ENCODE results near the gene CNTN6.

The CNTN6 gene

DNA sequence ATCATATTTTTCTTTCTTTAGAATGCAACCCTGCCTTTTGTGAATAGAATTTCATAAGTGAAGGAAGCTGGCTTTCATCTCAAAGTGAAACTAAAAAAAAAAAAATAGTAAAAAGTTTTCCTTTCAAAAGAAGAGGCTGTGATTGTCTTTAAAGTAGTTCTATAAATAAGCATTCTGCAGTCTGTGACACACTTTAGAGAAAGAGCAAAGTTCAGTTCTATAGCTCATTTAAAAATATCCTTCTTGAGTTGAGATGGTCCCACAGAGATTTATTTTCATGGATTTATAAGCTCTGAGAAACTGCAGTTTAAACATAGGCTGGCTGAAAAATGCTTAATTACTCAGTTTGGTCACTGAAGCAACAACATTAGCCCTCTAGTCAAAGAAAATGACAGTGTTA lies 36.1 kb upstream of the CNTN6 start:
- CTCF ChIA-PET: interaction anchor here (0.6 kb wide), 2 partner anchors 107 to 348 kb away, joined by 3 to 4 read pairs; no protein-coding TSS in a partner anchor
- TF ChIP-seq TCF7L2 (IDR thresholded peaks at IDR 0.05; ENCODE audit: borderline replicate concordance, low read depth, low read length): no peak
- TF ChIP-seq GFI1B (tag by site-specific recombination; IDR thresholded peaks at IDR 0.05): no peak
- no peak for TF ChIP-seq ZXDB (tag by site-specific recombination; IDR thresholded peaks at IDR 0.05)
- TF ChIP-seq HOXD13 (CRISPR knock-in tag; IDR thresholded peaks at IDR 0.05; ENCODE audit: borderline replicate concordance): no peak
- TF ChIP-seq HOXC10 (CRISPR knock-in tag; IDR thresholded peaks at IDR 0.05): no peak
- TF ChIP-seq ZFP3 (tag by site-specific recombination; IDR thresholded peaks at IDR 0.05; ENCODE audit: low read depth): no peak
- TF ChIP-seq, protein P1, sequence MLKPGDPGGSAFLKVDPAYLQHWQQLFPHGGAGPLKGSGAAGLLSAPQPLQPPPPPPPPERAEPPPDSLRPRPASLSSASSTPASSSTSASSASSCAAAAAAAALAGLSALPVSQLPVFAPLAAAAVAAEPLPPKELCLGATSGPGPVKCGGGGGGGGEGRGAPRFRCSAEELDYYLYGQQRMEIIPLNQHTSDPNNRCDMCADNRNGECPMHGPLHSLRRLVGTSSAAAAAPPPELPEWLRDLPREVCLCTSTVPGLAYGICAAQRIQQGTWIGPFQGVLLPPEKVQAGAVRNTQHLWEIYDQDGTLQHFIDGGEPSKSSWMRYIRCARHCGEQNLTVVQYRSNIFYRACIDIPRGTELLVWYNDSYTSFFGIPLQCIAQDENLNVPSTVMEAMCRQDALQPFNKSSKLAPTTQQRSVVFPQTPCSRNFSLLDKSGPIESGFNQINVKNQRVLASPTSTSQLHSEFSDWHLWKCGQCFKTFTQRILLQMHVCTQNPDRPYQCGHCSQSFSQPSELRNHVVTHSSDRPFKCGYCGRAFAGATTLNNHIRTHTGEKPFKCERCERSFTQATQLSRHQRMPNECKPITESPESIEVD (tag by site-specific recombination; IDR thresholded peaks at IDR 0.05): no peak
- no peak for TF ChIP-seq ZNF155 (tag by site-specific recombination; IDR thresholded peaks at IDR 0.05)
- no peak for TF ChIP-seq ZNF302 (tag by site-specific recombination; IDR thresholded peaks at IDR 0.05; ENCODE audit: low read depth)
- TF ChIP-seq ZNF19 (tag by site-specific recombination; IDR thresholded peaks at IDR 0.05; ENCODE audit: low read depth): no peak
- TF ChIP-seq ZNF585B (tag by site-specific recombination; IDR thresholded peaks at IDR 0.05): no peak
- no peak for TF ChIP-seq ZEB2 (tag by site-specific recombination; IDR thresholded peaks at IDR 0.05)
- TF ChIP-seq ZNF549 (tag by site-specific recombination; IDR thresholded peaks at IDR 0.05): no peak
- POLR2A ChIA-PET: no interaction called here
- Histone ChIP-seq H3K9me3 (ENCODE audit: control insufficient read depth, insufficient read depth, low read depth, low read length) (no peaks in the 10 kb centered on the region), H3K27ac (ENCODE audit: extremely low read depth, low read depth, low read length) (no peak overlapping the region), H3K4me1 (ENCODE audit: control insufficient read depth, insufficient read depth, low read length) (no peaks in the 10 kb centered on the region), H3K36me3 (ENCODE audit: control insufficient read depth in 2 of 2, insufficient read depth in 1 of 2, low read length in 2 of 2) (no peaks in the 10 kb centered on the region), H3K4me3 (ENCODE audit: low read depth, low read length) (no peak overlapping the region)

DNA sequence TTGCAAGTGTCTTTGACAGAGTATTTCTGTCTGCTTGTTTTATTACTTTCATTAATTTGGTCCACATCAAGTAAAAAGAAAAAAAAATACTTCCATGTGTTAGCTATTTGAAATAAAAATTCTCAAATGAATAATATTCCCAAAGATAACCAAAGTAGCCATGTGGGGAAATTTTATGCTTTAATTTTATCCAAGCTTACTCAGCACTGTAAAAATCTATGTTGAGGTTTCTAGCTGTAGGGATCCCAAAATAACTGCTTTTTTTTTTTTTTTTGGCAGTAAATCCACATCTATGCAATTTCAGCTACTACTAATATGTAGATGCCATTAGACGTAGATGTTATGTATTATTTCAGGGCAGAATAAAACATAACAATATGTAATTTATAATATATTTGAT lies 35.4 kb upstream of the CNTN6 start:
- POLR2A ChIA-PET: no interaction called here
- Histone ChIP-seq H3K9me3 (ENCODE audit: control insufficient read depth, insufficient read depth, low read depth, low read length) (no peaks in the 10 kb centered on the region), H3K27ac (ENCODE audit: extremely low read depth, low read depth, low read length) (no peak overlapping the region), H3K4me1 (ENCODE audit: control insufficient read depth, insufficient read depth, low read length) (no peaks in the 10 kb centered on the region), H3K4me3 (ENCODE audit: low read depth, low read length) (no peak overlapping the region), H3K36me3 (ENCODE audit: control insufficient read depth in 2 of 2, insufficient read depth in 1 of 2, low read length in 2 of 2) (no peaks in the 10 kb centered on the region)
- CTCF ChIA-PET: interaction anchor here (0.6 kb wide), 2 partner anchors 41 to 348 kb away, joined by 4 to 6 read pairs; no protein-coding TSS in a partner anchor
- TF ChIP-seq ZNF433 (tag by site-specific recombination; IDR thresholded peaks at IDR 0.05; ENCODE audit: low read depth) (no peak), ZNF571 (tag by site-specific recombination; IDR thresholded peaks at IDR 0.05) (no peak), ZNF555 (tag by site-specific recombination; conservative IDR thresholded peaks at IDR 0.05) (no peak), MEIS1 (CRISPR knock-in tag; IDR thresholded peaks at IDR 0.05; ENCODE audit: borderline replicate concordance) (no peak), GLIS1 (tag by site-specific recombination; IDR thresholded peaks at IDR 0.05) (no peak), YY1 (tag by site-specific recombination; IDR thresholded peaks at IDR 0.05) (no peak), ZNF521 (tag by site-specific recombination; IDR thresholded peaks at IDR 0.05) (no peak)
- TF ChIP-seq, protein P2, sequence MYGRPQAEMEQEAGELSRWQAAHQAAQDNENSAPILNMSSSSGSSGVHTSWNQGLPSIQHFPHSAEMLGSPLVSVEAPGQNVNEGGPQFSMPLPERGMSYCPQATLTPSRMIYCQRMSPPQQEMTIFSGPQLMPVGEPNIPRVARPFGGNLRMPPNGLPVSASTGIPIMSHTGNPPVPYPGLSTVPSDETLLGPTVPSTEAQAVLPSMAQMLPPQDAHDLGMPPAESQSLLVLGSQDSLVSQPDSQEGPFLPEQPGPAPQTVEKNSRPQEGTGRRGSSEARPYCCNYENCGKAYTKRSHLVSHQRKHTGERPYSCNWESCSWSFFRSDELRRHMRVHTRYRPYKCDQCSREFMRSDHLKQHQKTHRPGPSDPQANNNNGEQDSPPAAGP (tag by site-specific recombination; IDR thresholded peaks at IDR 0.05): no peak
- TF ChIP-seq, protein P3, sequence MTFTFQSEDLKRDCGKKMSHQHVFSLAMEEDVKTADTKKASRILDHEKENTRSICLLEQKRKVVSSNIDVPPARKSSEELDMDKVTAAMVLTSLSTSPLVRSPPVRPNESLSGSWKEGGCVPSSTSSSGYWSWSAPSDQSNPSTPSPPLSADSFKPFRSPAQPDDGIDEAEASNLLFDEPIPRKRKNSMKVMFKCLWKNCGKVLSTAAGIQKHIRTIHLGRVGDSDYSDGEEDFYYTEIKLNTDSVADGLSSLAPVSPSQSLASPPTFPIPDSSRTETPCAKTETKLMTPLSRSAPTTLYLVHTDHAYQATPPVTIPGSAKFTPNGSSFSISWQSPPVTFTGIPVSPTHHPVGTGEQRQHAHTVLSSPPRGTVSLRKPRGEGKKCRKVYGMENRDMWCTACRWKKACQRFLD (tag by site-specific recombination; IDR thresholded peaks at IDR 0.05): no peak

Measured in HEK293 (cell line).